ENCODE measurements around the gene PNPO. TPM values are rescaled to one million over a fixed set of nuclear protein-coding genes. Genes with fewer than 3 reads are reported as not detected.

The PNPO gene
- total and polyA plus RNA-seq, 2 of the 8 experiments (the other 6 are each of a cell fraction or from before 2014, with no cell fraction given) = 7.0 to 8.1 TPM

- TF ChIP-seq CHD7 (IDR thresholded peaks at IDR 0.05; ENCODE audit: insufficient replicate concordance, low read length) (no peak), CREB1 (IDR thresholded peaks at IDR 0.05) (no peak), ATF3 (IDR thresholded peaks at IDR 0.05; ENCODE audit: insufficient read depth, low read depth, low read length) (no peak), KDM4A (IDR thresholded peaks at IDR 0.05; ENCODE audit: low read depth, low read length, severe bottlenecking) (no peak), CBX5 (IDR thresholded peaks at IDR 0.05; ENCODE audit: low read depth, low read length) (no peak), CHD1 (IDR thresholded peaks at IDR 0.05; ENCODE audit: low read depth, low read length) (no peak), YY1 (IDR thresholded peaks at IDR 0.05; ENCODE audit: low read depth, low read length) (no peak), MAFK (IDR thresholded peaks at IDR 0.05; ENCODE audit: low read depth, low read length) (no peak), POLR2AphosphoS5 (IDR thresholded peaks at IDR 0.05; ENCODE audit: low read depth, low read length) (no peak), NRF1 (IDR thresholded peaks at IDR 0.05; ENCODE audit: low read depth, low read length) (no peak)
Observed at GRCh38 chr17:47913050-47913449, 28.3 kb upstream of the PNPO start (continued).

All from H1 (cell line).